Subcutaneous adipose tissue (tissue), 4 donors: Measurements from ENCODE around the gene HOXA6. TPM values are rescaled to one million over a fixed set of nuclear protein-coding genes. Genes with fewer than 3 reads are reported as not detected.

ENCODE experiments used
- CTCF ChIP-seq: fragments of 450-650 bp; IDR thresholded peaks from one replicate; pipeline ENCODE4 v1.5.1; 2016; ENCODE audit warnings: low read depth, mild to moderate bottlenecking, control low read depth, antibody characterized with exemption, moderate library complexity
- total RNA-seq, 4 donors: library from RNA; depleted of rRNA; stranded (reverse); fragments of >200 nt; gene quantifications; one replicate each; pipeline ENCODE4 v1.1.0, GENCODE V29; 2016

HOXA6 gene
- total RNA-seq, 4 donors from 2014 or later, result 1.3 to 5.3 (median 2.8) TPM

GRCh38 chr7:27146491-27147198 is 929 bp downstream of the HOXA6 start:
- no peak for TF ChIP-seq CTCF

GRCh38 chr7:27145914-27146412 is 1.6 kb downstream of the HOXA6 start:
- no peak for TF ChIP-seq CTCF

- TF ChIP-seq CTCF, result no peak
These were observed 2.2 kb downstream of the HOXA6 start for GRCh38 chr7:27145165-27145913.

GRCh38 chr7:27144781-27145164 is 2.8 kb downstream of the HOXA6 start:
- no peak for TF ChIP-seq CTCF

- TF ChIP-seq CTCF, result no peak
These were observed 3.4 kb downstream of the HOXA6 start for GRCh38 chr7:27143950-27144780.

- no peak for TF ChIP-seq CTCF
These were observed 4.3 kb downstream of the HOXA6 start, which contains the start of gene HOXA5 for GRCh38 chr7:27143023-27143949. Gene HOXA5 (minus strand): TSS chr7:27143681. CDS start chr7:27143607, 74 bp downstream.
